HEK293 (cell line): Measurements from ENCODE around the gene PRR19.

Experiments
- ZNF596 ChIP-seq: fragments of 450-650 bp; IDR thresholded peaks from 2 replicates; pipeline ENCODE4 v1.5.0; 2018; ENCODE audit warnings: missing biosample characterization, mild to moderate bottlenecking, missing genetic modification characterization, moderate library complexity
- ZNF785 ChIP-seq: fragments of 450-650 bp; formaldehyde crosslinking; IDR thresholded peaks from 2 replicates; pipeline ENCODE4 v1.5.1; 2016; ENCODE audit warnings: missing biosample characterization, missing genetic modification characterization
- TF ChIP-seq, protein P1 (sequence below): fragments of 450-650 bp; formaldehyde crosslinking; IDR thresholded peaks from 2 replicates; pipeline ENCODE4 v1.5.1; 2016; ENCODE audit warnings: missing biosample characterization, missing genetic modification characterization, low read depth

DNA sequence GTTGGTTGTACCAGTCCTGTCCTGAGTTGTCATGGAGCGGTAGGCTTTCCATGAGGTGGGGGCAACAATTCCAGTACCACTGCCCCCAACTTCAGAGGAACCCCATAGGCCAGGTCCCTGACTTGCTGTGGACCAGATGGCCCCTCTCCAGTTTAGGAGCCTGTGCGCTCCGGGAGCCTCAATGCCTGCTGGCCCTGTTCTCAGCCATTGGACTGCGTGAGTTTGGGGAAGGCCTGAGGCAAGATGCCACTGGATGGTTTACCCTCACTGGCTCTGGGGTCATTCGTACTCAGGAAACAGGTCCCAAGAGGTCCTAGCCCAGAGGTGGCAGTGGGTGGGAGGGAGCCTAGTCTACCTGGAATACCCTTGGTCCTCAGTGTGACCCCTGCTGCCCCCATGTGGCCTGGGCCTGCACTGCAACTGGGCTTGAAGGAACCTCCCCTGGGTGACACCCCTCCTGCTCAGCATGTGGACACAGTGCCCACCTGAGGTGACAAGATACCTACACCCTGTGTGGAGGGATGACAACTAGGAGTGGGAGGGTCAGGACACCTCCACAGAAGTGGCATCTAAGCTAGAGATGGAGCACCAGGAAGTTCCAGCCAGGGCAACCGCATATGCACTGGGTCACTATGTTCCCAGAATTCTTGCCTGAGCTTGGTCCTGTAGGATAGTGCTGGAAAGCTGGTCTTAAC, 6.0 kb upstream of the PRR19 start:
- TF ChIP-seq ZNF596 (tag by site-specific recombination) (no peak), ZNF785 (no peak)
- TF ChIP-seq, protein P1, sequence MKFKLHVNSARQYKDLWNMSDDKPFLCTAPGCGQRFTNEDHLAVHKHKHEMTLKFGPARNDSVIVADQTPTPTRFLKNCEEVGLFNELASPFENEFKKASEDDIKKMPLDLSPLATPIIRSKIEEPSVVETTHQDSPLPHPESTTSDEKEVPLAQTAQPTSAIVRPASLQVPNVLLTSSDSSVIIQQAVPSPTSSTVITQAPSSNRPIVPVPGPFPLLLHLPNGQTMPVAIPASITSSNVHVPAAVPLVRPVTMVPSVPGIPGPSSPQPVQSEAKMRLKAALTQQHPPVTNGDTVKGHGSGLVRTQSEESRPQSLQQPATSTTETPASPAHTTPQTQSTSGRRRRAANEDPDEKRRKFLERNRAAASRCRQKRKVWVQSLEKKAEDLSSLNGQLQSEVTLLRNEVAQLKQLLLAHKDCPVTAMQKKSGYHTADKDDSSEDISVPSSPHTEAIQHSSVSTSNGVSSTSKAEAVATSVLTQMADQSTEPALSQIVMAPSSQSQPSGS (tag by site-specific recombination), result no peak
